HS-5 (cell line): Measurements from ENCODE around the gene MAGEF1.

Experiments
- DNase-seq: peaks from one replicate; pipeline ENCODE4 v3.0.0-alpha.2; 2012; ENCODE audit warnings: low read depth

MAGEF1 gene

GRCh38 chr3:184669578-184669977 lies 42.3 kb downstream of the MAGEF1 start:
- DNase-seq, result no peak

GRCh38 chr3:184666442-184666841 lies 45.4 kb downstream of the MAGEF1 start:
- no peak for DNase-seq

- DNase-seq, result no peak
These were observed 46.8 kb downstream of the MAGEF1 start for GRCh38 chr3:184665101-184665500.

GRCh38 chr3:184663756-184664155 lies 48.1 kb downstream of the MAGEF1 start:
- DNase-seq, result no peak

GRCh38 chr3:184663356-184663755 lies 48.5 kb downstream of the MAGEF1 start:
- no peak for DNase-seq

GRCh38 chr3:184662187-184662586 lies 49.7 kb downstream of the MAGEF1 start:
- DNase-seq, result no peak

GRCh38 chr3:184660931-184661330 lies 50.9 kb downstream of the MAGEF1 start:
- DNase-seq, result no peak
